IPS-NIHi7 (cell line): ENCODE results near the gene KRTAP10-5.
"Not testable (repeated sequence)": the region's sequence is repeated elsewhere in the genome, so short reads cannot be mapped to it uniquely, and the experiment has no call there.

Experiments
- DNase-seq: peaks from one replicate; pipeline ENCODE4 v3.0.0; 2012; ENCODE audit warnings: mixed read lengths; ENCODE audit errors: extremely low spot score

Gene KRTAP10-5

GRCh38 chr21:44571844-44572782, 8.3 kb downstream of the KRTAP10-5 start:
- no peak for DNase-seq

- DNase-seq, result no peak
Measured at GRCh38 chr21:44571296-44571695, 9.1 kb downstream of the KRTAP10-5 start.

- no peak for DNase-seq
Measured at GRCh38 chr21:44569861-44570517, 10.4 kb downstream of the KRTAP10-5 start.

GRCh38 chr21:44568667-44569556, 11.5 kb downstream of the KRTAP10-5 start:
- no peak for DNase-seq

- no peak for DNase-seq
Measured at GRCh38 chr21:44568261-44568660, 12.1 kb downstream of the KRTAP10-5 start.

- DNase-seq, result no peak
Measured at GRCh38 chr21:44567481-44568171, 12.8 kb downstream of the KRTAP10-5 start.

GRCh38 chr21:44566403-44566802, 14.0 kb downstream of the KRTAP10-5 start:
- no peak for DNase-seq

- no peak for DNase-seq
Measured at GRCh38 chr21:44564886-44565598, 15.4 kb downstream of the KRTAP10-5 start.

GRCh38 chr21:44564099-44564498, 16.3 kb downstream of the KRTAP10-5 start:
- DNase-seq, result no peak

- no peak for DNase-seq
Measured at GRCh38 chr21:44558695-44559094, 21.7 kb downstream of the KRTAP10-5 start, which contains the start of gene KRTAP10-3. Gene KRTAP10-3 (minus strand): TSS chr21:44558795. CDS start chr21:44558715, 80 bp downstream.

- DNase-seq, result not testable (repeated sequence)
Measured at GRCh38 chr21:44558329-44558675, 22.1 kb downstream of the KRTAP10-5 start.

GRCh38 chr21:44557491-44558328, 22.7 kb downstream of the KRTAP10-5 start:
- no peak for DNase-seq

GRCh38 chr21:44556879-44557278, 23.5 kb downstream of the KRTAP10-5 start:
- no peak for DNase-seq

- DNase-seq, result no peak
Measured at GRCh38 chr21:44555200-44555875, 25.1 kb downstream of the KRTAP10-5 start.

- DNase-seq, result no peak
Measured at GRCh38 chr21:44552681-44553080, 27.7 kb downstream of the KRTAP10-5 start.

GRCh38 chr21:44552136-44552535, 28.3 kb downstream of the KRTAP10-5 start:
- peak; percentile 5 for DNase-seq

- peak; percentile 7 for DNase-seq
Measured at GRCh38 chr21:44551340-44551961, 29.0 kb downstream of the KRTAP10-5 start, which contains the start of gene KRTAP10-2. Gene KRTAP10-2 (minus strand): TSS chr21:44551505. CDS start chr21:44551458, 47 bp downstream.

- DNase-seq, result peak; percentile 1
Measured at GRCh38 chr21:44550807-44551206, 29.6 kb downstream of the KRTAP10-5 start.
